ENCODE results near the gene TERT. TPM values are rescaled to one million over a fixed set of nuclear protein-coding genes. Genes with fewer than 3 reads are reported as not detected.

Gene TERT
- total and polyA plus RNA-seq, 2 of the 13 experiments (the other 11 are each of a cell fraction or from before 2014, with no cell fraction given): 4.3 to 5.9 TPM

GRCh38 chr5:1342268-1342667, 47.4 kb upstream of the TERT start:
- intact Hi-C loops (cut with micrococcal nuclease; ENCODE audit: unreplicated experiment) (no loop called here), in situ Hi-C loops (cut with HindIII; ENCODE audit: extremely low pct_ligation_motif_present, low pct_unique_long_range_greater_than_20kb) (no loop called here)
- no peak overlapping the region for H2AFZ ChIP-seq (ENCODE audit: low read length)
- H3K36me3 ChIP-seq (replicated peaks in 1 of 2; ENCODE audit: control insufficient read depth in 1 of 2, insufficient read depth in 2 of 2, low read length in 2 of 2): peaks cover 23 to 50% of the 10 kb centered on the region in 2 experiments; a peak in 4 of 5 replicates
- no peak overlapping the region for H3K9ac ChIP-seq (ENCODE audit: insufficient read depth, low read depth, low read length)
- ChIA-PET POLR2A (no interaction called here), CTCF (ENCODE audit: low intra/inter-chr PET ratio, low total read pairs) (no interaction called here)
- no TSS peak for BruUV-seq (replicated peaks)
- no peak overlapping the region for H3K27ac ChIP-seq (ENCODE audit: extremely low read length, insufficient read depth, low read length)
- TF ChIP-seq SRF (IDR thresholded peaks at IDR 0.05; ENCODE audit: low read depth, low read length) (no peak), MAFG (CRISPR knock-in tag; IDR thresholded peaks at IDR 0.05) (no peak), SRSF1 (optimal IDR thresholded peaks at IDR 0.05; ENCODE audit: low read depth, low read length) (no peak), ZGPAT (CRISPR knock-in tag; IDR thresholded peaks at IDR 0.05) (no peak), RAD51 (IDR thresholded peaks at IDR 0.05; ENCODE audit: borderline replicate concordance) (no peak), THAP9 (CRISPR knock-in tag; IDR thresholded peaks at IDR 0.05; ENCODE audit: borderline replicate concordance) (no peak), HNF1B (CRISPR knock-in tag; IDR thresholded peaks at IDR 0.05) (no peak), RELA (CRISPR knock-in tag; IDR thresholded peaks at IDR 0.05) (no peak), RXRB (CRISPR knock-in tag; IDR thresholded peaks at IDR 0.05; ENCODE audit: borderline replicate concordance) (no peak), FOSL2 (CRISPR knock-in tag; IDR thresholded peaks at IDR 0.05) (no peak), MLXIP (CRISPR knock-in tag; IDR thresholded peaks at IDR 0.05; ENCODE audit: borderline replicate concordance) (no peak), ONECUT2 (CRISPR knock-in tag; IDR thresholded peaks at IDR 0.05) (no peak), NFIB (CRISPR knock-in tag; IDR thresholded peaks at IDR 0.05; ENCODE audit: borderline replicate concordance) (no peak), MYC (CRISPR knock-in tag; IDR thresholded peaks at IDR 0.05; ENCODE audit: borderline replicate concordance) (no peak)
- no peaks in the 10 kb centered on the region for H3K27me3 ChIP-seq (ENCODE audit: control insufficient read depth in 1 of 2, insufficient read depth in 2 of 2, low read length in 2 of 2)
- H3K4me1 ChIP-seq (ENCODE audit: insufficient read depth, low read length): peaks cover 24% of the 10 kb centered on the region
- FAIRE-seq (no peak), ATAC-seq (no peak), DNase-seq (ENCODE audit: low spot score) (no peak)
- H4K20me1 ChIP-seq (ENCODE audit: insufficient read depth, low read length): no peaks in the 10 kb centered on the region
- H3K4me2 ChIP-seq (ENCODE audit: low read depth, low read length): no peak overlapping the region
- H3K9me3 ChIP-seq (ENCODE audit: low read length): no peaks in the 10 kb centered on the region
- H3K4me3 ChIP-seq (replicated peaks in 1 of 3; ENCODE audit: insufficient read depth in 1 of 3, low read depth in 2 of 3, low read length in 3 of 3): no peak overlapping the region
- 97% methylated on average over 12 of the region's 12 CpGs for WGBS (ENCODE audit: low lambda C conversion rate)
- H3K79me2 ChIP-seq (ENCODE audit: insufficient read depth, low read length): peaks cover 17% of the 10 kb centered on the region

Data from HepG2 (cell line).